Measurements from ENCODE around the gene DNAI1. TPM values are rescaled to one million over a fixed set of nuclear protein-coding genes. Genes with fewer than 3 reads are reported as not detected.

The DNAI1 gene
- total and polyA plus RNA-seq, 12 donors, result 0.09 to 0.28 (median 0.18) TPM; not detected in 9

DNA sequence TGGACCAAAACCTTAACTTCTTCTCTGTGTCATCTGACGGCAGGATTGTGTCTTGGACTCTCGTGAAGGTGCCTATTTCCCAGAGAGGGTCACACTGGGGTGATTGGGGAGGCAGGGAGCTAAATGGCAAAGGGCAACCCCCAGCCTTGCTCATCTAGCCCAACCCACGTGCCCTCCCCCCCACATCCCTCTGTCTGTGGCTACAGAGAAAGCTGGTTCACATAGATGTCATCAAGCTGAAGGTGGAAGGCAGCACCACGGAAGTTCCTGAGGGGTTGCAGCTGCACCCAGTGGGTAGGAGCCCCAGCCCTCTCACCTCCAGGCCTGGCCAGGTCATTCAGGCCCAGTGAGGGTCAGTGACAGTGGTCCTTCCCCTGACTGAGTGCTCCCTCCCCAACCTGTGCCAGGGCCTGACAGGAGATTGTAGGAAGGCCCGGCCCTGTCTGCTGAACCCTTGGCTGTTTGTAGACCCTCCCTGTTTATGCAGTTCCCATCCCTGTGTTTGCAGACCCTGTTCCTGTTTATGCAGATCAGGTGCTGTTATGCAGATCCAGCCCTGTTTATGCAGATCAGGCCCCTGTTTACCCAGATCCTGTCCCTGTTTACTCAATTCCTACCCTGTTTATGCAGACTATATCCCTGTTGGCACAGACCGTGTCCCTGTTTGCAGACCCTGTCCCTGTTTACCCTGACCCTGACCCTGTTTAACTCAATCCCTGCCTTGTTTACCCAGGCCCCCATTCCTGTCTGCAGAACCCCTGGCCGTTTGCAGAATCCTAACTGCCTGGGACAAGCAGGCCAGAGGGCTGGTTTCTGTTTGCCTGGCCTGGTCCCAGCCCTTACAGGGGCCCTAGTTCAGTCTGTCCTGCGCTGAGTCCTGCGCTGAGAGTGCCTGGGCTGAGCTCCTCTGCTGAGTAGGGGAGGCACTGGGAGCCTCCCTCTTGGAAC, 53.8 kb downstream of the DNAI1 start:
- Histone ChIP-seq H3K27me3 (no peaks in the 10 kb centered on the region), H3K9me3 (no peaks in the 10 kb centered on the region), H3K36me3 (no peaks in the 10 kb centered on the region), H3K4me3 (no peak overlapping the region), H3K27ac (no peak overlapping the region), H3K4me1 (no peaks in the 10 kb centered on the region)
- DNase-seq (no peak), ATAC-seq (no peak)
- intact Hi-C loops (cut with DNase I), result no loop called here
- TF ChIP-seq CTCF (IDR thresholded peaks at IDR 0.05), result no peak
- 78 to 81% methylated on average over 9 of the region's 9 CpGs for WGBS, 2 donors

GRCh38 chr9:34513567-34514214, 55.1 kb downstream of the DNAI1 start:
- Histone ChIP-seq H3K9me3 (no peaks in the 10 kb centered on the region), H3K27me3 (no peaks in the 10 kb centered on the region)
- peak in 1 of 8 donors; percentile 27 for ATAC-seq

GRCh38 chr9:34514401-34514800, 55.8 kb downstream of the DNAI1 start:
- ATAC-seq (no peak), DNase-seq (no peak)
- H3K4me1 ChIP-seq, result no peaks in the 10 kb centered on the region
- H3K4me3 ChIP-seq, result no peak overlapping the region
- no peaks in the 10 kb centered on the region for H3K9me3 ChIP-seq
- intact Hi-C loops (cut with DNase I), result no loop called here
- no peaks in the 10 kb centered on the region for H3K27me3 ChIP-seq
- no peak overlapping the region for H3K27ac ChIP-seq
- no peak for TF ChIP-seq CTCF (IDR thresholded peaks at IDR 0.05)
- H3K36me3 ChIP-seq, result no peaks in the 10 kb centered on the region
- 91 to 92% methylated on average over 8 of the region's 8 CpGs for WGBS, 2 donors

More at GRCh38 chr9:34513567-34514214, 55.1 kb downstream of the DNAI1 start:
- Histone ChIP-seq H3K4me3 (no peak overlapping the region), H3K36me3 (no peaks in the 10 kb centered on the region), H3K27ac (no peak overlapping the region), H3K4me1 (no peaks in the 10 kb centered on the region)
- no peak for TF ChIP-seq CTCF (IDR thresholded peaks at IDR 0.05)
- intact Hi-C loops (cut with DNase I), result no loop called here
- WGBS, 2 donors, result 66 to 75% methylated on average over 2 of the region's 2 CpGs
- no peak for DNase-seq

GRCh38 chr9:34514816-34515215, 56.2 kb downstream of the DNAI1 start:
- H3K4me3 ChIP-seq, result no peak overlapping the region
- H3K36me3 ChIP-seq, result no peaks in the 10 kb centered on the region
- no peaks in the 10 kb centered on the region for H3K4me1 ChIP-seq
- H3K9me3 ChIP-seq, result no peaks in the 10 kb centered on the region
- H3K27ac ChIP-seq, result no peak overlapping the region
- no peak for TF ChIP-seq CTCF (IDR thresholded peaks at IDR 0.05)
- no peaks in the 10 kb centered on the region for H3K27me3 ChIP-seq
- WGBS, 2 donors, result 86 to 91% methylated on average over 3 of the region's 3 CpGs
- intact Hi-C loops (cut with DNase I), result no loop called here
- DNase-seq (no peak), ATAC-seq (no peak)

Measured in heart right ventricle (tissue), 16 donors.